ENCODE results near the gene LPAR2. TPM values are rescaled to one million over a fixed set of nuclear protein-coding genes. Genes with fewer than 3 reads are reported as not detected.

Gene LPAR2
- polyA plus RNA-seq, 1 donor from 2014 or later, result 77.1 TPM

GRCh38 chr19:19635313-19635702, 7.3 kb upstream of the LPAR2 start:
- no peaks in the 10 kb centered on the region for H3K79me2 ChIP-seq (replicated peaks; ENCODE audit: insufficient read depth, low read length)
- H3K27ac ChIP-seq (ENCODE audit: low read length), result no peak overlapping the region
- TF ChIP-seq EP300 (conservative IDR thresholded peaks at IDR 0.05; ENCODE audit: poor library complexity, severe bottlenecking) (no peak), SMC3 (conservative IDR thresholded peaks at IDR 0.05; ENCODE audit: poor library complexity) (no peak), RAD21 (conservative IDR thresholded peaks at IDR 0.05) (no peak), MXI1 (conservative IDR thresholded peaks at IDR 0.05; ENCODE audit: poor library complexity, severe bottlenecking) (no peak), REST (IDR thresholded peaks at IDR 0.05; ENCODE audit: borderline replicate concordance) (no peak), EZH2 (IDR thresholded peaks at IDR 0.05; ENCODE audit: borderline replicate concordance, insufficient read depth, low read length, poor library complexity, severe bottlenecking) (no peak), POLR2AphosphoS5 (IDR thresholded peaks at IDR 0.05) (no peak), CTCF (IDR thresholded peaks at IDR 0.05; ENCODE audit: poor library complexity, severe bottlenecking) (no peak), TAF1 (IDR thresholded peaks at IDR 0.05; ENCODE audit: low read depth) (no peak)
- no peaks in the 10 kb centered on the region for H3K9me3 ChIP-seq (ENCODE audit: low read length)
- no peaks in the 10 kb centered on the region for H3F3A ChIP-seq (ENCODE audit: insufficient read depth, low read length, poor library complexity, severe bottlenecking)
- no peaks in the 10 kb centered on the region for H3K9me2 ChIP-seq (ENCODE audit: insufficient read depth, low read length)
- H3K9ac ChIP-seq (ENCODE audit: low read length), result no peak overlapping the region
- no peak overlapping the region for H2AFZ ChIP-seq (ENCODE audit: low read depth, low read length)
- no peaks in the 10 kb centered on the region for H3K36me3 ChIP-seq (ENCODE audit: insufficient read depth, low read length)
- H3K4me2 ChIP-seq (ENCODE audit: low read length), result no peak overlapping the region
- H3K27me3 ChIP-seq (ENCODE audit: insufficient read depth, low read depth, low read length), result no peaks in the 10 kb centered on the region
- H3K4me3 ChIP-seq (ENCODE audit: low read length), result no peak overlapping the region
- H4K20me1 ChIP-seq (ENCODE audit: insufficient read depth), result no peaks in the 10 kb centered on the region

- no peaks in the 10 kb centered on the region for H3K9me3 ChIP-seq (ENCODE audit: low read length)
- H2AFZ ChIP-seq (ENCODE audit: low read depth, low read length), result no peak overlapping the region
- TF ChIP-seq RAD21 (conservative IDR thresholded peaks at IDR 0.05) (no peak), EZH2 (IDR thresholded peaks at IDR 0.05; ENCODE audit: borderline replicate concordance, insufficient read depth, low read length, poor library complexity, severe bottlenecking) (no peak), SMC3 (conservative IDR thresholded peaks at IDR 0.05; ENCODE audit: poor library complexity) (no peak), REST (IDR thresholded peaks at IDR 0.05; ENCODE audit: borderline replicate concordance) (no peak), TAF1 (IDR thresholded peaks at IDR 0.05; ENCODE audit: low read depth) (no peak), EP300 (conservative IDR thresholded peaks at IDR 0.05; ENCODE audit: poor library complexity, severe bottlenecking) (no peak), MXI1 (conservative IDR thresholded peaks at IDR 0.05; ENCODE audit: poor library complexity, severe bottlenecking) (no peak), CTCF (IDR thresholded peaks at IDR 0.05; ENCODE audit: poor library complexity, severe bottlenecking) (no peak), POLR2AphosphoS5 (IDR thresholded peaks at IDR 0.05) (no peak)
- no peaks in the 10 kb centered on the region for H3K27me3 ChIP-seq (ENCODE audit: insufficient read depth, low read depth, low read length)
- no peak overlapping the region for H3K27ac ChIP-seq (ENCODE audit: low read length)
- no peak overlapping the region for H3K9ac ChIP-seq (ENCODE audit: low read length)
- no peaks in the 10 kb centered on the region for H3K36me3 ChIP-seq (ENCODE audit: insufficient read depth, low read length)
- H4K20me1 ChIP-seq (ENCODE audit: insufficient read depth), result no peaks in the 10 kb centered on the region
- H3K4me2 ChIP-seq (ENCODE audit: low read length), result no peak overlapping the region
- no peaks in the 10 kb centered on the region for H3K79me2 ChIP-seq (replicated peaks; ENCODE audit: insufficient read depth, low read length)
- no peaks in the 10 kb centered on the region for H3F3A ChIP-seq (ENCODE audit: insufficient read depth, low read length, poor library complexity, severe bottlenecking)
- no peaks in the 10 kb centered on the region for H3K9me2 ChIP-seq (ENCODE audit: insufficient read depth, low read length)
- H3K4me3 ChIP-seq (ENCODE audit: low read length), result no peak overlapping the region
Observed at GRCh38 chr19:19634516-19635312, 6.7 kb upstream of the LPAR2 start.
